Ectodermal cell (in vitro differentiated cells): ENCODE measurements around the gene DNAJC8.

Source experiments
- H3K27ac ChIP-seq: 2 replicates; pipeline ENCODE4 v1.7.0; 2013; ENCODE audit warnings: mild to moderate bottlenecking, low read depth, low read length; ENCODE audit not compliant: insufficient read depth, poor library complexity, severe bottlenecking
- H3K27me3 ChIP-seq: 2 replicates; pipeline ENCODE4 v1.7.0; 2013; ENCODE audit warnings: mild to moderate bottlenecking, low read length; ENCODE audit not compliant: insufficient read depth, control insufficient read depth, poor library complexity, severe bottlenecking
- H3K36me3 ChIP-seq: one replicate; pipeline ENCODE4 v1.7.0; 2013; ENCODE audit warnings: low read length; ENCODE audit not compliant: control insufficient read depth, insufficient read depth
- H3K4me1 ChIP-seq: one replicate; pipeline ENCODE4 v1.7.0; 2013; ENCODE audit warnings: low read length; ENCODE audit not compliant: control insufficient read depth, insufficient read depth
- H3K4me3 ChIP-seq: 2 replicates; pipeline ENCODE4 v1.7.0; 2013; ENCODE audit warnings: low read depth, low read length, control low read depth; ENCODE audit not compliant: insufficient read depth
- H3K9me3 ChIP-seq: 2 replicates; pipeline ENCODE4 v1.7.0; 2013; ENCODE audit warnings: mild to moderate bottlenecking, low read length, moderate library complexity; ENCODE audit not compliant: control insufficient read depth
- WGBS, 2 experiments: methylation state at CpG; one replicate each; pipeline ENCODE4 v1.1.7; 2013; ENCODE audit warnings: missing lambda C conversion rate in 2 of 2; 5-methylcytosine and 5-hydroxymethylcytosine counted together

The DNAJC8 gene

GRCh38 chr1:28256197-28256827, 23.5 kb upstream of the DNAJC8 start:
- Histone ChIP-seq H3K4me1 (peaks cover 7% of the 10 kb centered on the region), H3K9me3 (no peaks in the 10 kb centered on the region), H3K27ac (no peak overlapping the region), H3K4me3 (no peak overlapping the region), H3K27me3 (no peaks in the 10 kb centered on the region), H3K36me3 (no peaks in the 10 kb centered on the region)
- WGBS, 2 experiments: 86 to 96% methylated on average over 6 of the region's 6 CpGs

GRCh38 chr1:28249866-28250295, 17.1 kb upstream of the DNAJC8 start:
- Histone ChIP-seq H3K9me3 (no peaks in the 10 kb centered on the region), H3K27me3 (no peaks in the 10 kb centered on the region), H3K36me3 (no peaks in the 10 kb centered on the region), H3K4me1 (peaks cover 19% of the 10 kb centered on the region), H3K4me3 (no peak overlapping the region), H3K27ac (no peak overlapping the region)
- 79 to 87% methylated on average over 4 of the region's 4 CpGs for WGBS, 2 experiments

DNA sequence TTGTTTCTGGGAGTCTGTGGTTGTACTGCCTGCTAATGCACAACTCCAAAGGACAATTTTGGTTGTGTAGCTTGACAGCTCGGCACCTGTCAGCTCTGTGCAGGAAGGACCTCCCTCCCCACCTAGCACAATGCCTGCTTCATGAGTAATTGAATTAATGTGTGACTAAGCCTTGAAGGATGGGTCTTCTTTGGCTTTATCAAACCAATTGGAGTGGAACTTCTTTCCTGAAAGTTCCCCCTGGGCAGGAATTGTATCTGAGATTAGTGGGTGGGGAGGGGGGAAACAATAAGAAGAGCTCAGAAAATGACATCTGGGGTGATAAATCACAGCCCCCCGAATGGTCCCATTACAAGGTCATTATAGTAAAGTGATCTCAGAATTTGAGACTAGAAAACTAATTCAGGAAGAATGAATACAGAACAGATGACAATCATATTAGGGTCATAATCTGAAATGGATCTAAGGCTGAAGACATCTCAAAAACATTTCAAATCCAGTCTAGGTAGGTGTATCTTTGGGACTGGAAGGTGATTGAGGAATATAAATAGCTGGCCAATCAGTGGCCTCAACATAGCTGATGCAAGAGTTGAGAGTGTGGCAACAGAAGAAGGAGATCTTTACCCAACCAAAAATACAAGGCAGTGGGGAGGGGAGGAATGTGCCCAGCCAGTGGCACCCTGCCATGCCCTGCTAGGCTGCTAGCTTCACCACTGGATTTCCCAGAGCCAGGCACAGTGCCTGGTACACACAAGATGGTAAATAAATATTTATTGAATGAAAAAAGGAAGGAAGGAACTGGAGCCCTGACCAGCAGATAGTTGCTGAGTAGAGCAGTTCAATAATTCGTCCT, 16.4 kb upstream of the DNAJC8 start:
- H3K36me3 ChIP-seq: no peaks in the 10 kb centered on the region
- H3K4me3 ChIP-seq: no peak overlapping the region
- no peaks in the 10 kb centered on the region for H3K27me3 ChIP-seq
- H3K4me1 ChIP-seq: peaks cover 19% of the 10 kb centered on the region
- H3K27ac ChIP-seq: peak overlapping the region; percentile 69
- no peaks in the 10 kb centered on the region for H3K9me3 ChIP-seq
- 65 to 69% methylated on average over 3 of the region's 3 CpGs for WGBS, 2 experiments

GRCh38 chr1:28248273-28249012, 15.6 kb upstream of the DNAJC8 start:
- H3K27me3 ChIP-seq: no peaks in the 10 kb centered on the region
- H3K36me3 ChIP-seq: no peaks in the 10 kb centered on the region
- peaks cover 19% of the 10 kb centered on the region for H3K4me1 ChIP-seq
- H3K4me3 ChIP-seq: no peak overlapping the region
- WGBS, 2 experiments: 11 to 16% methylated on average over 12 of the region's 12 CpGs
- H3K27ac ChIP-seq: peak overlapping the region; percentile 69
- H3K9me3 ChIP-seq: no peaks in the 10 kb centered on the region

GRCh38 chr1:28247612-28248272, 14.9 kb upstream of the DNAJC8 start:
- H3K4me1 ChIP-seq: peaks cover 19% of the 10 kb centered on the region
- H3K27me3 ChIP-seq: no peaks in the 10 kb centered on the region
- 83 to 88% methylated on average over 11 of the region's 11 CpGs for WGBS, 2 experiments
- no peaks in the 10 kb centered on the region for H3K36me3 ChIP-seq
- H3K4me3 ChIP-seq: no peak overlapping the region
- no peaks in the 10 kb centered on the region for H3K9me3 ChIP-seq
- H3K27ac ChIP-seq: peak overlapping the region; percentile 69

- Histone ChIP-seq H3K27ac (no peak overlapping the region), H3K27me3 (no peaks in the 10 kb centered on the region), H3K9me3 (no peaks in the 10 kb centered on the region), H3K4me3 (peak overlapping the region; percentile 41), H3K4me1 (peaks cover 19% of the 10 kb centered on the region), H3K36me3 (no peaks in the 10 kb centered on the region)
- WGBS, 2 experiments: 71 to 81% methylated on average over 10 to 11 of the region's 11 CpGs
Observed at GRCh38 chr1:28246427-28246832, 13.6 kb upstream of the DNAJC8 start.

- peaks cover 19% of the 10 kb centered on the region for H3K4me1 ChIP-seq
- H3K9me3 ChIP-seq: no peaks in the 10 kb centered on the region
- WGBS, 2 experiments: 94 to 97% methylated on average over 13 of the region's 13 CpGs
- no peak overlapping the region for H3K4me3 ChIP-seq
- no peaks in the 10 kb centered on the region for H3K36me3 ChIP-seq
- H3K27ac ChIP-seq: no peak overlapping the region
- no peaks in the 10 kb centered on the region for H3K27me3 ChIP-seq
Observed at GRCh38 chr1:28244549-28245251, 11.9 kb upstream of the DNAJC8 start.

DNA sequence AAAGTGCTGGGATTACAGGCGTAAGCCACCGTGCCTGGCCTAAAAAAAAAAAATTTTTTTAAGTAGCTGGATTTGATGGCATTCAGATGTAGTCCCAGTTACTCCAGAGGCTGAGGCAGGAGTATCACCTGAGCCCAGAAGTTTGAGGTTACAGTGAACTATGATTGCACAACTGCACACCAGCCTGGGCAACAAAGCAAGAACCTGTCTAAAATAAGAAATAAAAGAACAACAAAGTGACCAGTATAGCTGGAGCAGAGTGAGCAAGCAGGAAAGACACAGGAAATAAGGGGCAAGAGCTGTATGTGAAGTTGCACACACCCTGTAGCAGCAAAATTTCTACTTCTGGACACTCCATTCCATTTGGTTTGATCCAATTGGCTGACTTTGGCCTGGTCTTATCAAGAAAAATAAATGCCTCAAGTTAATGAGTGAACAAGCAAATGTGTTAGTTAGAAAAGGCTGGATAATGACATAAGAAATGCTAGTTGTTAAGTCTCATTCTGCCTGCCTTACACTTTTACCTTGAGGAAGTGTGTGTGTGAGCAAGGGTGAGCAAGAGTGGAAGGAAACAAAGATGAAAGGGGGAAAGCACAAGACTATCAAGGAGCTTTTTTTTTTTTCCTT, 11.0 kb upstream of the DNAJC8 start:
- Histone ChIP-seq H3K4me3 (no peak overlapping the region), H3K4me1 (peaks cover 14% of the 10 kb centered on the region), H3K27me3 (no peaks in the 10 kb centered on the region), H3K9me3 (no peaks in the 10 kb centered on the region), H3K36me3 (no peaks in the 10 kb centered on the region), H3K27ac (no peak overlapping the region)
- 91 to 95% methylated on average over 2 of the region's 2 CpGs for WGBS, 2 experiments

DNA sequence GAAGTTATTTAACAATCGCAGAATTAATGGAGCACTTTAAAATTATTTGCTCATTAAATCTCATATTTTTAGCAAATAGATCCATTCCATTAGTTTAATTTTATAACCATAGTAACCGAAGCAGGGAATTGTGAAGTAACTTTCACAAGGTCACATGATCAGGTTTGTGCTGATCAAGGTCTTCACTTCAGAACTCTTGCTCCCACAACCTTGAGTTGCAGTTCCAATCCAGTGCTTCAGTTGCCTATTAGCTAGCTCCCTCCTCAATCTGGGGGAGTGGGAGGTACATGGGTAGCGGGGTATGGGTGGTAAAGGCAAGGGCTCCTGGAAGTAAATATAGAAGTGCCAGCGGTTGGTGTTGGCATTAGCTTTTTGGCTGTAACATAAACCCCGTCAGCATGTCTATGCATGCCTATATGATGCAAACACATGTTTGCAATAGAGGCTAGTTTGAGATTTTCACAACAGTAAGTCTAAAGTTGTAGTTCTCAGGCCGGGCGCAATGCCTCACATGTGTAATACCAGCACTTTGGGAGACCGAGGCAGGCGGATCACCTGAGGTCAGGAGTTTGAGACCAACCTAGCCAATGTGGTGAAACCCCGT, 8.9 kb upstream of the DNAJC8 start:
- Histone ChIP-seq H3K27me3 (no peaks in the 10 kb centered on the region), H3K36me3 (peaks cover 5% of the 10 kb centered on the region), H3K27ac (no peak overlapping the region), H3K9me3 (no peaks in the 10 kb centered on the region), H3K4me1 (peaks cover 6% of the 10 kb centered on the region), H3K4me3 (no peak overlapping the region)
- 92 to 95% methylated on average over 9 of the region's 10 CpGs for WGBS, 2 experiments
